Astrocyte (in vitro differentiated cells and primary cell): ENCODE data around the gene DGKH. TPM values are rescaled to one million over a fixed set of nuclear protein-coding genes. Genes with fewer than 3 reads are reported as not detected.

Source experiments
- DNase-seq: peaks from one replicate; pipeline ENCODE4 v3.0.0-alpha.2; 2010; ENCODE audit warnings: low read depth
- FAIRE-seq: peaks from 2 replicates; lab custom pipeline; 2011; peaks lifted over from hg19 to GRCh38; lab: Jason Lieb, UNC
- H2AFZ ChIP-seq: 2 replicates; pipeline ENCODE4 v1.6.0; 2012; ENCODE audit warnings: low read depth, low read length, inconsistent platforms
- H3K27ac ChIP-seq: 2 replicates; pipeline ENCODE4 v1.5.1; 2011; ENCODE audit warnings: low read depth, low read length, inconsistent platforms
- H3K27me3 ChIP-seq: 2 replicates; pipeline ENCODE4 v1.6.0; 2011; ENCODE audit warnings: low read length, inconsistent platforms; ENCODE audit not compliant: insufficient read depth
- H3K36me3 ChIP-seq: 2 replicates; pipeline ENCODE4 v1.5.1; 2011; ENCODE audit warnings: low read length, inconsistent platforms; ENCODE audit not compliant: insufficient read depth
- H3K4me1 ChIP-seq: 2 replicates; pipeline ENCODE4 v1.5.1; 2011; ENCODE audit warnings: low read length, inconsistent platforms; ENCODE audit not compliant: insufficient read depth
- H3K4me2 ChIP-seq: 2 replicates; pipeline ENCODE4 v1.6.0; 2012; ENCODE audit warnings: low read length, inconsistent platforms
- H3K4me3 ChIP-seq: 2 replicates; pipeline ENCODE4 v1.5.1; 2011; ENCODE audit warnings: low read depth, mild to moderate bottlenecking, low read length, inconsistent platforms; ENCODE audit not compliant: insufficient read depth
- H3K79me2 ChIP-seq: 2 replicates; pipeline ENCODE4 v1.6.0; 2012; ENCODE audit warnings: mild to moderate bottlenecking, low read length, inconsistent platforms; ENCODE audit not compliant: insufficient read depth
- H3K9ac ChIP-seq: 2 replicates; pipeline ENCODE4 v1.6.0; 2012; ENCODE audit warnings: mild to moderate bottlenecking, low read length, inconsistent platforms
- H3K9me3 ChIP-seq: 2 replicates; pipeline ENCODE4 v1.5.1; 2012; ENCODE audit warnings: low read depth, mild to moderate bottlenecking, low read length, inconsistent platforms; ENCODE audit not compliant: insufficient read depth
- H4K20me1 ChIP-seq: 2 replicates; pipeline ENCODE4 v1.6.0; 2012; ENCODE audit warnings: low read length, inconsistent platforms; ENCODE audit not compliant: insufficient read depth
- H3K27ac Mint-ChIP-seq: one replicate; pipeline ENCODE4 v1.8.0; 2021; ENCODE audit warnings: mild to moderate bottlenecking, mixed read lengths; ENCODE audit not compliant: unreplicated experiment
- H3K27me3 Mint-ChIP-seq: one replicate; pipeline ENCODE4 v1.8.0; 2021; ENCODE audit warnings: low read depth, mixed read lengths; ENCODE audit not compliant: unreplicated experiment
- H3K36me3 Mint-ChIP-seq: one replicate; pipeline ENCODE4 v1.8.0; 2021; ENCODE audit warnings: low read depth, mixed read lengths; ENCODE audit not compliant: unreplicated experiment
- H3K4me1 Mint-ChIP-seq: one replicate; pipeline ENCODE4 v1.8.0; 2021; ENCODE audit warnings: low read depth, mixed read lengths; ENCODE audit not compliant: unreplicated experiment
- H3K4me3 Mint-ChIP-seq: one replicate; pipeline ENCODE4 v1.8.0; 2021; ENCODE audit warnings: mild to moderate bottlenecking, moderate library complexity, mixed read lengths; ENCODE audit not compliant: unreplicated experiment
- H3K9me3 Mint-ChIP-seq: one replicate; pipeline ENCODE4 v1.8.0; 2021; ENCODE audit warnings: mild to moderate bottlenecking, mixed read lengths; ENCODE audit not compliant: unreplicated experiment
- EZH2 ChIP-seq: IDR thresholded peaks from 2 replicates; pipeline ENCODE4 v1.6.1; 2012; ENCODE audit warnings: mild to moderate bottlenecking, low read length, inconsistent platforms; ENCODE audit not compliant: insufficient read depth
- total RNA-seq: library from RNA; stranded (reverse); gene quantifications from 2 replicates; pipeline ENCODE4 v1.2.1, GENCODE V29; 2021
- TF ChIP-seq, protein P1 (sequence below): IDR thresholded peaks from 2 replicates; pipeline ENCODE4 v1.5.1; 2011; ENCODE audit warnings: low read depth, mild to moderate bottlenecking, inconsistent platforms, low read length, moderate library complexity; ENCODE audit not compliant: insufficient read depth

Gene DGKH
- total RNA-seq, 1 donor from 2014 or later = 16.4 TPM

DNA sequence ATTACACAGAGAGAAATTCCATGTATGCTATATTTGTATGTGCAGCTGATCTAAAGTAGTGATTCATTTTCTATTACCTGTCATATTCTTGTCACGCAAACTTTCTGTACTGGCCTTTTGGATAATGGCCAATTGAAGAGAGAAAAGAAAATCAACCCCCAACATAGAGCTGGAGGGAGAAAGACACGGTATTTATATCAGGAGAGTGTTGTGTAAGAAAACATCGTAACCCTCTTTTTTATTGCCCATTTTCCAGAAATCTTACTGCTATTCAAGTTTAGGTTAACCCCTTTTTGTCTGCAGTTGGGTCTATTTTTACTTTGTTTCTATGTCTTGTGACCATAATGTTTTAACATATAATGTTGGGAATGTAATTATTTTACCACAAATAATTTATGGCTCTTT is 27.9 kb downstream of the DGKH start:
- H3K4me2 ChIP-seq = no peak overlapping the region
- H3K4me3 ChIP-seq = no peak overlapping the region
- H3K27ac ChIP-seq = no peak overlapping the region
- no peaks in the 10 kb centered on the region for H3K36me3 ChIP-seq
- H3K9ac ChIP-seq = no peak overlapping the region
- no peak overlapping the region for H2AFZ ChIP-seq
- DNase-seq (no peak), FAIRE-seq (no peak)
- TF ChIP-seq, protein P1, sequence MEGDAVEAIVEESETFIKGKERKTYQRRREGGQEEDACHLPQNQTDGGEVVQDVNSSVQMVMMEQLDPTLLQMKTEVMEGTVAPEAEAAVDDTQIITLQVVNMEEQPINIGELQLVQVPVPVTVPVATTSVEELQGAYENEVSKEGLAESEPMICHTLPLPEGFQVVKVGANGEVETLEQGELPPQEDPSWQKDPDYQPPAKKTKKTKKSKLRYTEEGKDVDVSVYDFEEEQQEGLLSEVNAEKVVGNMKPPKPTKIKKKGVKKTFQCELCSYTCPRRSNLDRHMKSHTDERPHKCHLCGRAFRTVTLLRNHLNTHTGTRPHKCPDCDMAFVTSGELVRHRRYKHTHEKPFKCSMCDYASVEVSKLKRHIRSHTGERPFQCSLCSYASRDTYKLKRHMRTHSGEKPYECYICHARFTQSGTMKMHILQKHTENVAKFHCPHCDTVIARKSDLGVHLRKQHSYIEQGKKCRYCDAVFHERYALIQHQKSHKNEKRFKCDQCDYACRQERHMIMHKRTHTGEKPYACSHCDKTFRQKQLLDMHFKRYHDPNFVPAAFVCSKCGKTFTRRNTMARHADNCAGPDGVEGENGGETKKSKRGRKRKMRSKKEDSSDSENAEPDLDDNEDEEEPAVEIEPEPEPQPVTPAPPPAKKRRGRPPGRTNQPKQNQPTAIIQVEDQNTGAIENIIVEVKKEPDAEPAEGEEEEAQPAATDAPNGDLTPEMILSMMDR = no peak
- no peak for TF ChIP-seq EZH2
- H3K36me3 Mint-ChIP-seq = peaks cover under 1% of the 10 kb centered on the region
- no peaks in the 10 kb centered on the region for H3K27me3 Mint-ChIP-seq
- H3K79me2 ChIP-seq = peaks cover 5% of the 10 kb centered on the region
- peaks cover 3% of the 10 kb centered on the region for H4K20me1 ChIP-seq
- no peaks in the 10 kb centered on the region for H3K27me3 ChIP-seq
- H3K4me1 Mint-ChIP-seq = peaks cover 21% of the 10 kb centered on the region
- H3K27ac Mint-ChIP-seq = no peak overlapping the region
- no peak overlapping the region for H3K4me3 Mint-ChIP-seq
- no peaks in the 10 kb centered on the region for H3K9me3 Mint-ChIP-seq
- no peaks in the 10 kb centered on the region for H3K9me3 ChIP-seq
- no peaks in the 10 kb centered on the region for H3K4me1 ChIP-seq

DNA sequence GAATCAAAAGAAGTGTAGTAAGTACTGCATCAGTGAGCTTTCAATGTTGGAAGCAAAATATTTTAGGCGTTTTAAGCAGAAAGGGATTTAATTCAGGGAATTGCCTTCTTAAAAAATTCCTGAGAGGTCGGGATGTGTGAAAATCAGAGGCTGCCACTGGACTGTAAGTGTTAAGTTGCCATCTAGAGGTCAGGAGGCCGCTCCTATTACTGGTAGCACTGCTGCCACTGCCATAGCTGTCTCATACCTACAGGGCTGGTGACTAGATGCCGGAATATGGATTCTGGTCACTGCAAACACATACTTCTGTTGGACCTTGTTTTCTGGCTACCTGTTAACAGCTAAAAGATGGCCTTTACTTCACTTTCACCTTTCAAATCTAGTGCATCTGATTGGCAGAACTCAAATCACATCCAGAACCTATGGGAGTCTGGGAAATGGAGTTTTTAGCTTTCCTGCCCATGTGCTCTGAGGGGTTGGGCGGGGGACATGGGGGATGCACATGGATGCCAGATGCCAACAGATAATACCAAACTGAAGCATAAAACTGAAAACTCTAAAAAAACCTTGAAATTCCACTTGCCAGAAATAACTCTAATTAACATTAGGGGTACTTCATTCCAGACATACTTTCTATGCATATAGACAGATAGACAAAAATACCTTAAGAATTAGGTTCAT is 29.8 kb downstream of the DGKH start:
- DNase-seq = no peak
- FAIRE-seq = no peak
- H3K36me3 ChIP-seq = no peaks in the 10 kb centered on the region
- no peak overlapping the region for H2AFZ ChIP-seq
- peaks cover 10% of the 10 kb centered on the region for H3K36me3 Mint-ChIP-seq
- no peak overlapping the region for H3K4me3 Mint-ChIP-seq
- H3K4me2 ChIP-seq = no peak overlapping the region
- peaks cover 1% of the 10 kb centered on the region for H3K9me3 Mint-ChIP-seq
- H3K27ac ChIP-seq = no peak overlapping the region
- H3K27ac Mint-ChIP-seq = no peak overlapping the region
- H3K4me1 ChIP-seq = no peaks in the 10 kb centered on the region
- H3K27me3 ChIP-seq = no peaks in the 10 kb centered on the region
- no peaks in the 10 kb centered on the region for H3K9me3 ChIP-seq
- no peak overlapping the region for H3K4me3 ChIP-seq
- H3K27me3 Mint-ChIP-seq = no peaks in the 10 kb centered on the region
- TF ChIP-seq, protein P1 = no peak
- no peak for TF ChIP-seq EZH2
- H3K79me2 ChIP-seq = peaks cover 7% of the 10 kb centered on the region
- H3K4me1 Mint-ChIP-seq = peaks cover 18% of the 10 kb centered on the region
- H4K20me1 ChIP-seq = peaks cover 3% of the 10 kb centered on the region
- H3K9ac ChIP-seq = no peak overlapping the region

DNA sequence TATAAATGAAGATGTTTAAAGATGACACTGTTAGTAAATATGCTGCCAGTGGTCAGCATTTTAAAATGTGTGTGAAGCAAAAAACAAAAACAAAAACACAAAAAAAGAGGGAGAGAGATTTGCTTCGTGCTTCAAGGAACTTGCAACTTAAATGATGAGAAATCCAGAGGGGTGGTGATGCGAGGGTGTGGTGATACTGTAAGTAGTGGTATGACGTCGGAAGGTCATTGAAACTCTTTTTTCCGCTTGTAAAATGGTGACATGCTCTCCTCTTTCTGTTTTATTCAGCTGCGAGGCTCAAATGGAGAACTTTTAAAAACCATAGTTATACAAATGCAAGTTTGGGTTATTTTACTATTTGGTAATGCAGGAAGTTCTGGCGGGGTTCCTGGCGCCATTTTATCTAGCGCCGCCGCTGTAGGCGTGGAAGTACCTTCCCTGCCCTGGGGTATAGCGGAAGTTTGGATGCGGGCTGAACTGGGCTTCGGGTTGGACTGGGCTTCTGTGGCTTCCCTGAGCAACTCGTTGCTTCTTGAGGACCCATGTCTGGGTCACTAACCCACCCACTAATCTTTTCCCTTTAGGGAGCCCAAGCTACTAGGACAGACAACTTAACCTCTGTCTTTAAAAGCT is 34.8 kb downstream of the DGKH start:
- no peak overlapping the region for H2AFZ ChIP-seq
- H3K4me2 ChIP-seq = no peak overlapping the region
- H3K79me2 ChIP-seq = peaks cover 6% of the 10 kb centered on the region
- TF ChIP-seq EZH2 = no peak
- TF ChIP-seq, protein P1 = no peak
- peaks cover 4% of the 10 kb centered on the region for H3K9me3 Mint-ChIP-seq
- peaks cover 8% of the 10 kb centered on the region for H3K4me1 Mint-ChIP-seq
- H3K27ac ChIP-seq = no peak overlapping the region
- H3K9ac ChIP-seq = no peak overlapping the region
- no peaks in the 10 kb centered on the region for H3K4me1 ChIP-seq
- peaks cover 16% of the 10 kb centered on the region for H3K36me3 Mint-ChIP-seq
- no peaks in the 10 kb centered on the region for H3K27me3 Mint-ChIP-seq
- no peaks in the 10 kb centered on the region for H4K20me1 ChIP-seq
- H3K27me3 ChIP-seq = no peaks in the 10 kb centered on the region
- H3K9me3 ChIP-seq = no peaks in the 10 kb centered on the region
- no peaks in the 10 kb centered on the region for H3K36me3 ChIP-seq
- FAIRE-seq = no peak
- H3K4me3 ChIP-seq = no peak overlapping the region
- no peak overlapping the region for H3K4me3 Mint-ChIP-seq
- H3K27ac Mint-ChIP-seq = no peak overlapping the region
- no peak for DNase-seq
